OCI-LY3 (cell line): ENCODE data around the gene RPL9.

Source experiments
- CTCF ChIP-seq: fragments of 200-600, 300-600 bp; sonication (generic); IDR thresholded peaks from 2 replicates; pipeline ENCODE4 v1.5.1; 2014; ENCODE audit warnings: antibody characterized with exemption, low read length, low read depth
- EZH2phosphoT487 ChIP-seq: fragments of 200-600 bp; shearing (Covaris generic); IDR thresholded peaks from 2 replicates; pipeline ENCODE4 v1.6.1; 2018; ENCODE audit warnings: antibody characterized with exemption, mixed run types, low read depth

GRCh38 chr4:39480902-39481695 is 22.4 kb upstream of the RPL9 start:
- no peak for TF ChIP-seq EZH2phosphoT487
- no peak for TF ChIP-seq CTCF
